ENCODE measurements around the gene PHF13.

Gene PHF13

GRCh38 chr1:6623269-6623965 is 9.9 kb downstream of the PHF13 start:
- CTCF ChIA-PET, result interaction anchor here (1.0 to 1.4 kb wide), 2 partner anchors 23 to 134 kb away, joined by 3 read pairs; no protein-coding TSS in a partner anchor

GRCh38 chr1:6624710-6625583 is 11.4 kb downstream of the PHF13 start, which contains the start of gene THAP3:
TSS of gene THAP3 (plus strand) at chr1:6624868. CDS start at chr1:6625219, 351 bp downstream.
- no peak for TF ChIP-seq CTCF (IDR thresholded peaks at IDR 0.05; ENCODE audit: insufficient read depth, low read length, missing control alignments)
- DNase-seq (ENCODE audit: low read depth, low spot score), result no peak
- POLR2A ChIA-PET, result interaction anchor here (0.6 kb wide), 1 partner anchor 9 kb away, joined by 3 read pairs; no protein-coding TSS in a partner anchor
- CTCF ChIA-PET, result interaction anchor here (0.6 to 1.2 kb wide), 3 partner anchors 10 to 503 kb away, joined by 3 read pairs; no protein-coding TSS in a partner anchor
- peak within 1 kb of the TSS; percentile 70 for H3K4me3 ChIP-seq (ENCODE audit: low read depth, low read length)

More at GRCh38 chr1:6623269-6623965, 9.9 kb downstream of the PHF13 start:
- DNase-seq (ENCODE audit: low read depth, low spot score), result no peak
- no peak for TF ChIP-seq CTCF (IDR thresholded peaks at IDR 0.05; ENCODE audit: insufficient read depth, low read length, missing control alignments)
- no peak overlapping the region for H3K4me3 ChIP-seq (ENCODE audit: low read depth, low read length)
- POLR2A ChIA-PET, result no interaction called here

- no peak for TF ChIP-seq CTCF (IDR thresholded peaks at IDR 0.05; ENCODE audit: insufficient read depth, low read length, missing control alignments)
- no peak for DNase-seq (ENCODE audit: low read depth, low spot score)
- peak overlapping the region; percentile 70 for H3K4me3 ChIP-seq (ENCODE audit: low read depth, low read length)
- ChIA-PET CTCF (interaction anchor here (1.2 to 3.5 kb wide), 3 partner anchors 9 to 71 kb away, joined by 3 to 17 read pairs (median 4); partner anchors contain the start of gene TAS1R1), POLR2A (no interaction called here)
These were observed 12.1 kb downstream of the PHF13 start for GRCh38 chr1:6625584-6626149.

- ChIA-PET CTCF (interaction anchor here (1.7 to 3.5 kb wide), 2 partner anchors 19 to 72 kb away, joined by 4 to 17 read pairs; partner anchors contain the start of gene TAS1R1), POLR2A (no interaction called here)
- no peak overlapping the region for H3K4me3 ChIP-seq (ENCODE audit: low read depth, low read length)
- TF ChIP-seq CTCF (IDR thresholded peaks at IDR 0.05; ENCODE audit: insufficient read depth, low read length, missing control alignments), result no peak
- DNase-seq (ENCODE audit: low read depth, low spot score), result no peak
These were observed 13.5 kb downstream of the PHF13 start for GRCh38 chr1:6627031-6627430.

- TF ChIP-seq CTCF (IDR thresholded peaks at IDR 0.05; ENCODE audit: insufficient read depth, low read length, missing control alignments), result no peak
- H3K4me3 ChIP-seq (ENCODE audit: low read depth, low read length), result no peak overlapping the region
- DNase-seq (ENCODE audit: low read depth, low spot score), result no peak
- CTCF ChIA-PET, result interaction anchor here (1.1 to 3.5 kb wide), 2 partner anchors 18 to 27 kb away, joined by 3 to 17 read pairs; no protein-coding TSS in a partner anchor
- POLR2A ChIA-PET, result no interaction called here
These were observed 14.5 kb downstream of the PHF13 start for GRCh38 chr1:6627841-6628545.
